RWPE2 (cell line): ENCODE data around the gene HOMER3.

Experiments
- ATAC-seq: fragments of 200-7000 bp; cut with Tn5 transposase; 3 replicates; pipeline ENCODE4 v1.9.1; 2021; ENCODE audit warnings: low read depth
- DNase-seq: peaks from one replicate; pipeline ENCODE4 v3.0.0-alpha.2; 2020; ENCODE audit warnings: low spot score
- H3K27ac ChIP-seq: fragments of 450-650 bp; 2 replicates; pipeline ENCODE4 v1.5.1; 2017; ENCODE audit warnings: mild to moderate bottlenecking; ENCODE audit not compliant: poor library complexity, severe bottlenecking
- H3K27me3 ChIP-seq: fragments of 250-450 bp; sonication (Bioruptor Pico); 2 replicates; pipeline ENCODE4 v1.5.1; 2021; ENCODE audit warnings: mild to moderate bottlenecking, moderate library complexity; ENCODE audit not compliant: insufficient read depth, poor library complexity, severe bottlenecking
- H3K36me3 ChIP-seq: fragments of 250-450 bp; sonication (Bioruptor Pico); 2 replicates; pipeline ENCODE4 v1.5.1; 2020; ENCODE audit warnings: low read depth, mild to moderate bottlenecking, moderate library complexity
- H3K4me1 ChIP-seq: fragments of 250-450 bp; sonication (Bioruptor Pico); 2 replicates; pipeline ENCODE4 v1.5.1; 2021; ENCODE audit warnings: mild to moderate bottlenecking, moderate library complexity; ENCODE audit not compliant: insufficient read depth, poor library complexity, severe bottlenecking
- H3K4me3 ChIP-seq: fragments of 250-450 bp; sonication (Bioruptor Pico); 2 replicates; pipeline ENCODE4 v1.5.1; 2021; ENCODE audit warnings: mild to moderate bottlenecking, moderate library complexity; ENCODE audit not compliant: severe bottlenecking
- H3K9me3 ChIP-seq: fragments of 250-450 bp; sonication (Bioruptor Pico); 2 replicates; pipeline ENCODE4 v1.5.1; 2021; ENCODE audit warnings: mild to moderate bottlenecking, moderate library complexity; ENCODE audit not compliant: severe bottlenecking
- TF ChIP-seq, protein P1 (sequence below): fragments of 450-650 bp; IDR thresholded peaks from one replicate; pipeline ENCODE4 v1.5.1; 2017; ENCODE audit warnings: mild to moderate bottlenecking, moderate library complexity; ENCODE audit not compliant: poor library complexity, severe bottlenecking

HOMER3 gene

DNA sequence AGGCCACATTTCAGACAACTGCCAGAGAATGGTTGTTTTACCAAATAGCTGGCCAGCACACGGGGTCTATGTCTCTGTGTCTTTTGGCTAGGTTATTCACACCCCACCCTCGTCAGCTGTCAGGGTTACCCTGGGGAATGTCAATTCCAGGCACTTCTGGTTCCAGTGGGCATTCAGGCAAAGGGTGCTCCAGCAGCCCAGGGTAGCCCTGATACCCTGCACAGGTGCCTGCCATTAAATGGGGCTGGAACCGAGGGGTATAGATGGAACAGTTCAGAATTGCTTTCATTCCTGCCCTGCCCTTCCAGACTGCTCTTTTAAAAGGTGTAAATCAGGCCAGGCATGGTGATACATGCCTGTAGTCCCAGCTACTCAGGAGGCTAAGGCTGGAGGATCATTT, 43.2 kb upstream of the HOMER3 start:
- no peaks in the 10 kb centered on the region for H3K9me3 ChIP-seq
- no peak overlapping the region for H3K4me3 ChIP-seq
- no peaks in the 10 kb centered on the region for H3K4me1 ChIP-seq
- ATAC-seq (no peak), DNase-seq (no peak)
- no peaks in the 10 kb centered on the region for H3K36me3 ChIP-seq
- TF ChIP-seq, protein P1, sequence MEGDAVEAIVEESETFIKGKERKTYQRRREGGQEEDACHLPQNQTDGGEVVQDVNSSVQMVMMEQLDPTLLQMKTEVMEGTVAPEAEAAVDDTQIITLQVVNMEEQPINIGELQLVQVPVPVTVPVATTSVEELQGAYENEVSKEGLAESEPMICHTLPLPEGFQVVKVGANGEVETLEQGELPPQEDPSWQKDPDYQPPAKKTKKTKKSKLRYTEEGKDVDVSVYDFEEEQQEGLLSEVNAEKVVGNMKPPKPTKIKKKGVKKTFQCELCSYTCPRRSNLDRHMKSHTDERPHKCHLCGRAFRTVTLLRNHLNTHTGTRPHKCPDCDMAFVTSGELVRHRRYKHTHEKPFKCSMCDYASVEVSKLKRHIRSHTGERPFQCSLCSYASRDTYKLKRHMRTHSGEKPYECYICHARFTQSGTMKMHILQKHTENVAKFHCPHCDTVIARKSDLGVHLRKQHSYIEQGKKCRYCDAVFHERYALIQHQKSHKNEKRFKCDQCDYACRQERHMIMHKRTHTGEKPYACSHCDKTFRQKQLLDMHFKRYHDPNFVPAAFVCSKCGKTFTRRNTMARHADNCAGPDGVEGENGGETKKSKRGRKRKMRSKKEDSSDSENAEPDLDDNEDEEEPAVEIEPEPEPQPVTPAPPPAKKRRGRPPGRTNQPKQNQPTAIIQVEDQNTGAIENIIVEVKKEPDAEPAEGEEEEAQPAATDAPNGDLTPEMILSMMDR: no peak
- H3K27ac ChIP-seq: no peak overlapping the region
- no peaks in the 10 kb centered on the region for H3K27me3 ChIP-seq

DNA sequence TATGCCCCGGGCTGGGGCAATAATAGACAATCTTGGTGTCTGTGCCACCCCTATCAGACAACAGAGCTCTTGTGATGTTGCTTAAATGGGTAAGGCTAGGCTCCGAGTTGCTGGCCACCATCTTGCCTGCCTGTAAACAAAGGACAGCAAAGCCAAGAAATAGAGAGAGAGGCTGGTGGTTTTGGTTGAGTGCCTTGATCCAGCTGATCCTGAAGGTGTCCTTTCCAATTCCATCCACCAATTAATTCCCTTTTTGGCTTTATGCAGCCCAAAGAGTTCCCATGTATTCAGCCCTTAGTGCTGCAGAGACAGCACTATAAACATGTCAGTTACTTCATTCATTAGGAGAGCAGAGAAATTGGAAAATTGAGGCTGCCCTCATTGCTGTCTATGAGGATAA, 41.7 kb upstream of the HOMER3 start:
- no peaks in the 10 kb centered on the region for H3K9me3 ChIP-seq

DNA sequence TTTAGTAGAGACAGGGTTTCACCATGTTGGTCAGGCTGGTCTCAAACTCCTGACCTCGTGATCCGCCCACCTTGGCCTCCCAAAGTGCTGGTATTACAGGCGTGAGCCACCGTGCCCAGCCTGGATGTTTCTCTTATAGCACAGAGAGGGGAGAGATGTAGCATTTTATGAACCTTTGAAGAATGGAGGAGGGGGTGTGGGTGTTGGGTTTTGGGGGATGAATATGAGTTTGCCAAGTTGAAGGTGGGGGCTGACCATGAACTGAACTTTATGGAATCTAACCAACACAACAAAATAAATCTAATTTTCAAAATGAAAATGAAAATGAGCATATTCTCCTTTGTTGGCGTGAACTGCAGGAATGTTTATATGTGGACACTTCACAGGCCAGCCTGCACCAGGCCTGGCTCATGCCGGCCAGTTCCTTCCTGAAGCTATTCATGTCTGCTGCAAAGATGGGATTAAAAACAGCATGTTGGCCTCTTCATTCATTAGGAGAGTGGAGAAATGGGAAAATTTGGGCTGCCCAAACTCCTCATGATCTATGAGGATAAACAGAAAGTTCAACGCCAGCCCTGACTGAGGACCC, 39.5 kb upstream of the HOMER3 start:
- H3K4me1 ChIP-seq: no peaks in the 10 kb centered on the region
- TF ChIP-seq, protein P1: no peak
- H3K9me3 ChIP-seq: no peaks in the 10 kb centered on the region
- H3K27ac ChIP-seq: no peak overlapping the region
- H3K4me3 ChIP-seq: no peak overlapping the region
- no peaks in the 10 kb centered on the region for H3K36me3 ChIP-seq
- DNase-seq: no peak
- ATAC-seq: no peak
- H3K27me3 ChIP-seq: no peaks in the 10 kb centered on the region

More for the DNA sequence above, 41.7 kb upstream of the HOMER3 start:
- H3K4me3 ChIP-seq: no peak overlapping the region
- H3K27me3 ChIP-seq: no peaks in the 10 kb centered on the region
- no peak overlapping the region for H3K27ac ChIP-seq
- ATAC-seq (no peak), DNase-seq (no peak)
- TF ChIP-seq, protein P1: no peak
- no peaks in the 10 kb centered on the region for H3K36me3 ChIP-seq
- no peaks in the 10 kb centered on the region for H3K4me1 ChIP-seq

DNA sequence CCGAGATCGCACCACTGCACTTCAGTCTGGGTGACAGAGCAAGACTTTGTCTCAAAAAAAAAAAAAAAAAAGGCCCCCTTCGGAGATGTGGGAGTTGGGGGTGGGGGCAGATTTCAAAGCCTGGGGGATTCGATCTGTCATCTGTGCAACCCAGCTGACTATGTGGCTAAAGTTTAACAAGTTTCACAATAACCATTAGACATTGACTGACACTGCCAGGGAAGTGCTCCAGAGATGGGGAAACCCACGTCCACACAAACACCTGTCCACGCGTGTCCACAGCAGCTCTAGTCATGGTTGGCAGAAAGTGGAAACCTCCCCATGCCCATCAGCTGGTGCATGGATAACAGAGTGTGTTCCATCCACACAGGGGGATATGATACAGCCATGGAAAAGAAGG, 37.6 kb upstream of the HOMER3 start:
- H3K9me3 ChIP-seq: no peaks in the 10 kb centered on the region
- DNase-seq (no peak), ATAC-seq (no peak)
- no peak overlapping the region for H3K4me3 ChIP-seq
- H3K4me1 ChIP-seq: no peaks in the 10 kb centered on the region
- TF ChIP-seq, protein P1: no peak
- no peak overlapping the region for H3K27ac ChIP-seq
- no peaks in the 10 kb centered on the region for H3K27me3 ChIP-seq
- H3K36me3 ChIP-seq: no peaks in the 10 kb centered on the region

DNA sequence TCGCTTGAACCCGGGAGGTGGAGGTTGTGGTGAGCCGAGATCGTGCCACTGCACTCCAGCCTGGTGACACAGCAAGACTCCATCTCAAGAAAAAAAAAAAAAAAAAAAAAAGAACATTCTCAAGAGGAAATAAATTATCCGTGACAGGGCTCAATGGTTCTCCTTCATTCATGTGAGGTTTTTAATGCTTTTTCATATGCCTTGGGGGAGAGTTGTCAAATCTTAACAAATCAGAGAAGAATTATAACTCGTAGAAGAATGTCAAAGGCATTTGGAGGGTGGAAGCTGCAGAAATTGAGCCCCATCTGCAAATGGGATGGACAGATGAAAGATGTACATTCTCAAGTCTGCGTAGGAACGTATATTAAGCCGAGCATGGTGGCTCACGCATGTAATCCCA, 34.9 kb upstream of the HOMER3 start:
- DNase-seq (no peak), ATAC-seq (no peak)
- no peaks in the 10 kb centered on the region for H3K4me1 ChIP-seq
- H3K36me3 ChIP-seq: no peaks in the 10 kb centered on the region
- no peak overlapping the region for H3K4me3 ChIP-seq
- H3K27ac ChIP-seq: no peak overlapping the region
- TF ChIP-seq, protein P1: no peak
- H3K9me3 ChIP-seq: no peaks in the 10 kb centered on the region
- H3K27me3 ChIP-seq: no peaks in the 10 kb centered on the region
